Neuronal stem cell (in vitro differentiated cells): ENCODE measurements around the gene OR9A2.

ENCODE experiments used
- DNase-seq: peaks from one replicate; pipeline ENCODE4 v3.0.0-alpha.2; 2013; ENCODE audit warnings: low spot score
- H2AFZ ChIP-seq: one replicate; pipeline ENCODE4 v1.6.1; 2013; ENCODE audit warnings: mild to moderate bottlenecking, low read length, inconsistent platforms
- H2AK5ac ChIP-seq: 2 replicates; pipeline ENCODE4 v1.6.1; 2013; ENCODE audit warnings: low read depth, mild to moderate bottlenecking, inconsistent platforms, low read length, moderate library complexity, mixed read lengths
- H2BK120ac ChIP-seq: 2 replicates; pipeline ENCODE4 v1.6.1; 2013; ENCODE audit warnings: low read depth, mild to moderate bottlenecking, inconsistent platforms, low read length, moderate library complexity, mixed read lengths
- H2BK12ac ChIP-seq: one replicate; pipeline ENCODE4 v1.6.1; 2013; ENCODE audit warnings: low read length, inconsistent platforms
- H2BK15ac ChIP-seq: 2 replicates; pipeline ENCODE4 v1.6.1; 2013; ENCODE audit warnings: mild to moderate bottlenecking, low read length, inconsistent platforms, mixed read lengths
- H2BK5ac ChIP-seq: one replicate; pipeline ENCODE4 v1.6.1; 2013; ENCODE audit warnings: inconsistent platforms, mild to moderate bottlenecking, low read length, moderate library complexity
- H3K14ac ChIP-seq: one replicate; pipeline ENCODE4 v1.6.1; 2013; ENCODE audit warnings: low read length, inconsistent platforms
- H3K18ac ChIP-seq: 2 replicates; pipeline ENCODE4 v1.6.1; 2013; ENCODE audit warnings: low read length, inconsistent platforms
- H3K23ac ChIP-seq: 2 replicates; pipeline ENCODE4 v1.6.1; 2013; ENCODE audit warnings: low read depth, mild to moderate bottlenecking, mixed read lengths, low read length, inconsistent platforms; ENCODE audit not compliant: poor library complexity
- H3K27ac ChIP-seq: replicated peaks from 3 replicates; pipeline ENCODE4 v1.5.1; 2013; ENCODE audit warnings: low read length, inconsistent platforms
- H3K27me3 ChIP-seq, 3 experiments: 2 replicates each; pipeline ENCODE4 v1.6.1; 2013; ENCODE audit warnings: low read length in 3 of 3, mild to moderate bottlenecking in 2 of 3, inconsistent platforms in 1 of 3, low read depth in 1 of 3, mixed read lengths in 1 of 3, moderate library complexity in 1 of 3; ENCODE audit not compliant: control insufficient read depth in 3 of 3, insufficient read depth in 3 of 3
- H3K36me3 ChIP-seq, 2 donors: replicated peaks in 1 of 2; 2 replicates each; pipeline ENCODE4 v1.6.1; 2013; ENCODE audit warnings: low read length in 2 of 2; ENCODE audit not compliant: control insufficient read depth in 2 of 2, insufficient read depth in 2 of 2
- H3K4ac ChIP-seq: 2 replicates; pipeline ENCODE4 v1.6.1; 2013; ENCODE audit warnings: inconsistent platforms, mild to moderate bottlenecking, low read length, moderate library complexity
- H3K4me1 ChIP-seq, 2 donors: 1 replicate in 1 of 2; 2 replicates in 1 of 2; pipeline ENCODE4 v1.6.1; 2013; ENCODE audit warnings: low read length in 2 of 2, low read depth in 1 of 2; ENCODE audit not compliant: control insufficient read depth in 2 of 2, insufficient read depth in 1 of 2
- H3K4me2 ChIP-seq: one replicate; pipeline ENCODE4 v1.6.1; 2013; ENCODE audit warnings: mild to moderate bottlenecking, low read length, inconsistent platforms; ENCODE audit not compliant: insufficient read depth, poor library complexity, severe bottlenecking
- H3K4me3 ChIP-seq, 2 donors: 2 replicates each; pipeline ENCODE4 v1.5.1; 2013; ENCODE audit warnings: low read length in 2 of 2, mild to moderate bottlenecking in 2 of 2, inconsistent platforms in 1 of 2, moderate library complexity in 1 of 2
- H3K79me1 ChIP-seq: one replicate; pipeline ENCODE4 v1.6.1; 2013; ENCODE audit warnings: low read depth, mild to moderate bottlenecking, inconsistent platforms, low read length, moderate library complexity
- H3K9ac ChIP-seq: one replicate; pipeline ENCODE4 v1.6.1; 2013; ENCODE audit warnings: mild to moderate bottlenecking, low read depth, low read length, inconsistent platforms; ENCODE audit not compliant: poor library complexity
- H3K9me3 ChIP-seq, 2 donors: replicated peaks in 1 of 2; 2 replicates each; pipeline versions ENCODE3 to v1.6.1; 2013; ENCODE audit warnings: low read length in 2 of 2, mild to moderate bottlenecking in 2 of 2, inconsistent platforms in 1 of 2, low read depth in 1 of 2, mixed read lengths in 1 of 2, moderate library complexity in 1 of 2; ENCODE audit not compliant: control insufficient read depth in 2 of 2, insufficient read depth in 1 of 2
- H4K8ac ChIP-seq: one replicate; pipeline ENCODE4 v1.6.1; 2013; ENCODE audit warnings: low read depth, mild to moderate bottlenecking, inconsistent platforms, low read length, moderate library complexity
- H4K91ac ChIP-seq: one replicate; pipeline ENCODE4 v1.6.1; 2013; ENCODE audit warnings: low read length, low read depth, mild to moderate bottlenecking, inconsistent platforms; ENCODE audit not compliant: poor library complexity
- WGBS, 2 donors: extraction: QIAGEN DNeasy Blood & Tissue Kit; methylation state at CpG; one replicate each; pipeline ENCODE4 v1.1.7; 2013; ENCODE audit warnings: missing lambda C conversion rate in 2 of 2, mixed read lengths in 1 of 2; ENCODE audit not compliant: insufficient read length in 2 of 2, insufficient replicate concordance in 1 of 2; ENCODE audit errors: extremely low coverage in 2 of 2; 5-methylcytosine and 5-hydroxymethylcytosine counted together

The OR9A2 gene

GRCh38 chr7:143016996-143017395, 9.9 kb downstream of the OR9A2 start:
- no peak overlapping the region for H2AFZ ChIP-seq
- no peaks in the 10 kb centered on the region for H3K9me3 ChIP-seq
- DNase-seq: no peak
- H2BK120ac ChIP-seq: no peak overlapping the region
- H2AK5ac ChIP-seq: no peak overlapping the region
- H3K18ac ChIP-seq: no peak overlapping the region
- H2BK15ac ChIP-seq: no peak overlapping the region
- H3K79me1 ChIP-seq: no peaks in the 10 kb centered on the region
- no peaks in the 10 kb centered on the region for H3K27me3 ChIP-seq
- H3K4me1 ChIP-seq: peaks cover 0 to 1% of the 10 kb centered on the region in 2 donors
- no peak overlapping the region for H3K27ac ChIP-seq
- H4K8ac ChIP-seq: no peak overlapping the region
- no CpG with 5 or more reads among the region's 2 CpGs for WGBS, 2 donors
- no peak overlapping the region for H3K4me3 ChIP-seq
- H3K9ac ChIP-seq: no peak overlapping the region
- H3K36me3 ChIP-seq: no peaks in the 10 kb centered on the region
- no peak overlapping the region for H3K4me2 ChIP-seq
- no peak overlapping the region for H2BK5ac ChIP-seq
- no peak overlapping the region for H4K91ac ChIP-seq
- no peak overlapping the region for H3K14ac ChIP-seq
- H3K4ac ChIP-seq: no peak overlapping the region
- no peak overlapping the region for H3K23ac ChIP-seq
- H2BK12ac ChIP-seq: no peak overlapping the region

- no peak overlapping the region for H3K27ac ChIP-seq
- H2BK12ac ChIP-seq: no peak overlapping the region
Measured at GRCh38 chr7:143015926-143016490, 10.9 kb downstream of the OR9A2 start.

GRCh38 chr7:143015084-143015483, 11.8 kb downstream of the OR9A2 start:
- Histone ChIP-seq H2AFZ (no peak overlapping the region), H3K4me2 (no peak overlapping the region), H4K8ac (no peak overlapping the region), H2BK15ac (no peak overlapping the region), H3K79me1 (no peaks in the 10 kb centered on the region), H3K9ac (no peak overlapping the region), H3K18ac (no peak overlapping the region), H3K4me1 (peaks cover 0 to 1% of the 10 kb centered on the region in 2 donors), H3K36me3 (no peaks in the 10 kb centered on the region), H3K23ac (no peak overlapping the region), H2BK120ac (no peak overlapping the region), H3K27me3 (no peaks in the 10 kb centered on the region), H3K4ac (no peak overlapping the region), H3K9me3 (no peaks in the 10 kb centered on the region), H4K91ac (no peak overlapping the region), H3K27ac (no peak overlapping the region), H3K4me3 (no peak overlapping the region), H2BK12ac (no peak overlapping the region), H2AK5ac (no peak overlapping the region), H3K14ac (no peak overlapping the region), H2BK5ac (no peak overlapping the region)
- WGBS, 2 donors: no CpG with 5 or more reads among the region's 2 CpGs
- no peak for DNase-seq

More at GRCh38 chr7:143015926-143016490, 10.9 kb downstream of the OR9A2 start:
- Histone ChIP-seq H3K14ac (no peak overlapping the region), H3K4me1 (peaks cover 0 to 1% of the 10 kb centered on the region in 2 donors), H4K91ac (no peak overlapping the region), H3K79me1 (no peaks in the 10 kb centered on the region), H4K8ac (no peak overlapping the region), H3K4ac (no peak overlapping the region), H2BK5ac (no peak overlapping the region), H3K23ac (no peak overlapping the region), H3K4me2 (no peak overlapping the region), H2AK5ac (no peak overlapping the region), H3K18ac (no peak overlapping the region), H3K9ac (no peak overlapping the region), H3K36me3 (no peaks in the 10 kb centered on the region), H2BK15ac (no peak overlapping the region), H3K27me3 (no peaks in the 10 kb centered on the region), H3K9me3 (no peaks in the 10 kb centered on the region), H3K4me3 (no peak overlapping the region), H2BK120ac (no peak overlapping the region), H2AFZ (no peak overlapping the region)
- no CpG with 5 or more reads among the region's 3 CpGs for WGBS, 2 donors
- DNase-seq: no peak

- Histone ChIP-seq H3K4ac (no peak overlapping the region), H3K4me3 (no peak overlapping the region), H2BK12ac (no peak overlapping the region), H3K27ac (no peak overlapping the region), H3K18ac (no peak overlapping the region), H3K9me3 (no peaks in the 10 kb centered on the region), H2AFZ (no peak overlapping the region), H3K27me3 (no peaks in the 10 kb centered on the region), H3K4me2 (no peak overlapping the region), H2BK15ac (no peak overlapping the region), H3K79me1 (no peaks in the 10 kb centered on the region), H3K14ac (no peak overlapping the region), H2BK5ac (no peak overlapping the region), H4K8ac (no peak overlapping the region), H4K91ac (no peak overlapping the region), H3K36me3 (no peaks in the 10 kb centered on the region), H2BK120ac (no peak overlapping the region), H3K9ac (no peak overlapping the region), H3K23ac (no peak overlapping the region), H2AK5ac (no peak overlapping the region), H3K4me1 (peaks cover 0 to 1% of the 10 kb centered on the region in 2 donors)
- WGBS, 2 donors: no CpG with 5 or more reads among the region's 5 CpGs
- no peak for DNase-seq
Measured at GRCh38 chr7:143013893-143014292, 13.0 kb downstream of the OR9A2 start.
